HG02798 (cell line): ENCODE results near the gene PAQR9.
"Not testable (repeated sequence)": the region's sequence is repeated elsewhere in the genome, so short reads cannot be mapped to it uniquely, and the experiment has no call there.

Source experiments
- ATAC-seq: cut with Tn5 transposase; IDR thresholded peaks from one replicate; pipeline ENCODE4 v1.9.1; 2021; ENCODE audit warnings: mild to moderate bottlenecking; ENCODE audit not compliant: unreplicated experiment, poor library complexity

The PAQR9 gene

GRCh38 chr3:142963516-142964448, at the start of gene PAQR9:
Gene PAQR9 (minus strand): TSS chr3:142963674. CDS start chr3:142963336, 338 bp downstream.
- no peak for ATAC-seq

- no peak for ATAC-seq
Measured at GRCh38 chr3:143011705-143012104, 48.2 kb upstream of the PAQR9 start.

- ATAC-seq, result no peak
Measured at GRCh38 chr3:143010024-143010423, 46.5 kb upstream of the PAQR9 start.

GRCh38 chr3:143004823-143005222, 41.3 kb upstream of the PAQR9 start:
- no peak for ATAC-seq

GRCh38 chr3:143002727-143003126, 39.3 kb upstream of the PAQR9 start:
- ATAC-seq, result no peak

- ATAC-seq, result peak; percentile 29
Measured at GRCh38 chr3:143002083-143002712, 38.7 kb upstream of the PAQR9 start.

- peak; percentile 92 for ATAC-seq
Measured at GRCh38 chr3:143001369-143002082, 38.1 kb upstream of the PAQR9 start, which contains the start of gene U2SURP. Gene U2SURP (plus strand): TSS chr3:143001570. CDS start chr3:143001629, 59 bp downstream.

- peak; percentile 75 for ATAC-seq
Measured at GRCh38 chr3:143001034-143001368, 37.5 kb upstream of the PAQR9 start.

GRCh38 chr3:143000528-143000927, 37.1 kb upstream of the PAQR9 start:
- no peak for ATAC-seq

- ATAC-seq, result no peak
Measured at GRCh38 chr3:142999881-143000280, 36.4 kb upstream of the PAQR9 start.

- no peak for ATAC-seq
Measured at GRCh38 chr3:142998439-142998838, 35.0 kb upstream of the PAQR9 start.

GRCh38 chr3:142997330-142997729, 33.9 kb upstream of the PAQR9 start:
- ATAC-seq, result no peak

- peak; percentile 62 for ATAC-seq
Measured at GRCh38 chr3:142993958-142994442, 30.5 kb upstream of the PAQR9 start.

- ATAC-seq, result no peak
Measured at GRCh38 chr3:142992323-142992722, 28.8 kb upstream of the PAQR9 start.

- ATAC-seq, result no peak
Measured at GRCh38 chr3:142990721-142991120, 27.2 kb upstream of the PAQR9 start.

- ATAC-seq, result not testable (repeated sequence)
Measured at GRCh38 chr3:142988826-142989225, 25.4 kb upstream of the PAQR9 start.

GRCh38 chr3:142988221-142988620, 24.7 kb upstream of the PAQR9 start:
- ATAC-seq, result peak; percentile 12

- peak; percentile 87 for ATAC-seq
Measured at GRCh38 chr3:142987707-142988106, 24.2 kb upstream of the PAQR9 start.

- no peak for ATAC-seq
Measured at GRCh38 chr3:142987080-142987700, 23.7 kb upstream of the PAQR9 start.

- ATAC-seq, result no peak
Measured at GRCh38 chr3:142984255-142984654, 20.8 kb upstream of the PAQR9 start.
